ENCODE measurements around the gene KHDC4.

GRCh38 chr1:155880251-155880650 is 54.0 kb downstream of the KHDC4 start:
- TF ChIP-seq CTCF (conservative IDR thresholded peaks at IDR 0.05; ENCODE audit: low read depth, low read length) (no peak), CEBPB (IDR thresholded peaks at IDR 0.05; ENCODE audit: low read depth, low read length) (no peak), POLR2A (IDR thresholded peaks at IDR 0.05; ENCODE audit: low read depth, low read length) (no peak), RFX5 (IDR thresholded peaks at IDR 0.05; ENCODE audit: low read depth, low read length) (no peak), MAZ (IDR thresholded peaks at IDR 0.05; ENCODE audit: borderline replicate concordance, low read depth, low read length) (no peak), USF2 (IDR thresholded peaks at IDR 0.05; ENCODE audit: low read depth, low read length) (no peak), CHD1 (IDR thresholded peaks at IDR 0.05; ENCODE audit: low read depth, low read length) (no peak), RCOR1 (IDR thresholded peaks at IDR 0.05; ENCODE audit: insufficient replicate concordance, low read length) (no peak), MXI1 (IDR thresholded peaks at IDR 0.05; ENCODE audit: borderline replicate concordance, low read depth, low read length) (no peak), ELK1 (IDR thresholded peaks at IDR 0.05; ENCODE audit: borderline replicate concordance, low read depth, low read length) (no peak), RAD21 (IDR thresholded peaks at IDR 0.05; ENCODE audit: low read length) (no peak)

Data from IMR-90 (cell line).